OCI-LY7 (cell line): ENCODE data around the gene NAALADL2.

Experiments
- EZH2phosphoT487 ChIP-seq: fragments of 200-600 bp; sonication (generic); IDR thresholded peaks from 2 replicates; pipeline ENCODE4 v1.6.1; 2018; ENCODE audit warnings: low read depth, borderline replicate concordance, mild to moderate bottlenecking, mixed run types, antibody characterized with exemption, low read length, moderate library complexity, mixed read lengths
- TF ChIP-seq, protein P1 (sequence below): fragments of 200-600 bp; sonication (generic); conservative IDR thresholded peaks from 2 replicates; pipeline ENCODE4 v1.5.1; 2014; ENCODE audit warnings: mild to moderate bottlenecking, antibody characterized with exemption, low read length, moderate library complexity, mixed read lengths

DNA sequence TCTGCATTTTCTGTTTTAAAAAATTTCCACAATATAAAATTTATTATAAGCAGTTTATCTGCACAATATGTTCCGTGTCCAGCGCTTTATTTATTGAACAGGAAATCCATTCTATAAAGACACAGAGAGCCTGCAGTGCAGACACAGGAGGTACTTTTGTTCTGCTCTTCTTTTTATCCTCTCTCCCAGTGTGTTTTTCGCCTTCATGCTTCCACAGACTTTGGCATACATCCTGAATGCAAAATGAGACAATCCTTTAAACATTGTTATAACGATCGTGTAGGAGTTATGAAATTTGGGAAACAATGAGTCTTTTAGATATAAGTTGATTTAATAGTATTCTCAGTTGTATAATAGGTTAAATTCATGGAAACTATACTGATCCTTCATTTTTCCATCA lies 749.2 kb downstream of the NAALADL2 start:
- TF ChIP-seq, protein P1, sequence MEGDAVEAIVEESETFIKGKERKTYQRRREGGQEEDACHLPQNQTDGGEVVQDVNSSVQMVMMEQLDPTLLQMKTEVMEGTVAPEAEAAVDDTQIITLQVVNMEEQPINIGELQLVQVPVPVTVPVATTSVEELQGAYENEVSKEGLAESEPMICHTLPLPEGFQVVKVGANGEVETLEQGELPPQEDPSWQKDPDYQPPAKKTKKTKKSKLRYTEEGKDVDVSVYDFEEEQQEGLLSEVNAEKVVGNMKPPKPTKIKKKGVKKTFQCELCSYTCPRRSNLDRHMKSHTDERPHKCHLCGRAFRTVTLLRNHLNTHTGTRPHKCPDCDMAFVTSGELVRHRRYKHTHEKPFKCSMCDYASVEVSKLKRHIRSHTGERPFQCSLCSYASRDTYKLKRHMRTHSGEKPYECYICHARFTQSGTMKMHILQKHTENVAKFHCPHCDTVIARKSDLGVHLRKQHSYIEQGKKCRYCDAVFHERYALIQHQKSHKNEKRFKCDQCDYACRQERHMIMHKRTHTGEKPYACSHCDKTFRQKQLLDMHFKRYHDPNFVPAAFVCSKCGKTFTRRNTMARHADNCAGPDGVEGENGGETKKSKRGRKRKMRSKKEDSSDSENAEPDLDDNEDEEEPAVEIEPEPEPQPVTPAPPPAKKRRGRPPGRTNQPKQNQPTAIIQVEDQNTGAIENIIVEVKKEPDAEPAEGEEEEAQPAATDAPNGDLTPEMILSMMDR, result no peak
- no peak for TF ChIP-seq EZH2phosphoT487
